NCI-H1092 (cell line): ENCODE results near the gene CES2.

Experiments
- DNase-seq: peaks from one replicate; lab custom pipeline; 2025; lab: John Stamatoyannopoulos, UW

The CES2 gene

DNA sequence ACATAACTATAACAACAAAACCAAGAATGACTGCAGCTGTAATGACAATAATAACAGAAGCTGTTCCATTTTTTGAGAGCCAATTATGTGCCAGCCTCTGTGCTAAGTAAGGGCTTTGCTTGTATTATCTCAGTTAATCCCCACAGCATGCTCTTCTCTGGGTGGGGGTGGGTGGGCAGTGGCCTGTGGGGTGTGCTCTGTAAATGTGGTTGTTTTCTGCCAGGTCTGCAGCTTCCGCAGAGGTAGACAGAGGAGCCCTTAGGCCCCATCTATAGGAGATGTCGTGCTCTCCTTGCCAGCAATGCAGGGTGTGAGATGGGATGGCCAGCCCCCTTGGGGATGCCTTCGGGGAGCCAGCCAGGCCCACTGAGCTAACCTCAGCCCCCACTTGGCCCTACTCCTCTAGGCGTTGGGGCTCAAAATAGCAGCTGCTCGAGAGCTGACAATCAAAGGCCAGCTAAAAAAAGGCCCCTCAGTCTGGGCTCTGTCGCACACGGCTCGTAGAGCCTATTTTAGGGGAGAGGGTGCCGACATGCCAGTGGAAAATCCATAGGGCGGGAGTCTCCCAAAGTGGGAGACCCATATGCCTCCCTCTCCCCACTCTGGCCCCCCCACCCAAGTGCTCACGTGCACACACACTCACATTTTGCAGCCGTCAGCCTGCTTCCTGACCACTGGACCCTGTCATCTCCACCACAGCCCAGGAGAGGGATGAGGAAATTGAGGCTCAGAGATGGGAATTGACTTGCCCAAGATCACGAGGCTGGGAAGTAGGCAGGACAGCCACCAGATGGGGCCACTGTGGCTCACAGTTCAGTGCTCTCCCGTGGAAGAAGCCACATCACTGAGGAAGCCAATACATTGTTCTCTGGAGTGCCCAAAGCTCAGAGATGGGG lies 32.4 kb upstream of the CES2 start:
- no peak for DNase-seq

DNA sequence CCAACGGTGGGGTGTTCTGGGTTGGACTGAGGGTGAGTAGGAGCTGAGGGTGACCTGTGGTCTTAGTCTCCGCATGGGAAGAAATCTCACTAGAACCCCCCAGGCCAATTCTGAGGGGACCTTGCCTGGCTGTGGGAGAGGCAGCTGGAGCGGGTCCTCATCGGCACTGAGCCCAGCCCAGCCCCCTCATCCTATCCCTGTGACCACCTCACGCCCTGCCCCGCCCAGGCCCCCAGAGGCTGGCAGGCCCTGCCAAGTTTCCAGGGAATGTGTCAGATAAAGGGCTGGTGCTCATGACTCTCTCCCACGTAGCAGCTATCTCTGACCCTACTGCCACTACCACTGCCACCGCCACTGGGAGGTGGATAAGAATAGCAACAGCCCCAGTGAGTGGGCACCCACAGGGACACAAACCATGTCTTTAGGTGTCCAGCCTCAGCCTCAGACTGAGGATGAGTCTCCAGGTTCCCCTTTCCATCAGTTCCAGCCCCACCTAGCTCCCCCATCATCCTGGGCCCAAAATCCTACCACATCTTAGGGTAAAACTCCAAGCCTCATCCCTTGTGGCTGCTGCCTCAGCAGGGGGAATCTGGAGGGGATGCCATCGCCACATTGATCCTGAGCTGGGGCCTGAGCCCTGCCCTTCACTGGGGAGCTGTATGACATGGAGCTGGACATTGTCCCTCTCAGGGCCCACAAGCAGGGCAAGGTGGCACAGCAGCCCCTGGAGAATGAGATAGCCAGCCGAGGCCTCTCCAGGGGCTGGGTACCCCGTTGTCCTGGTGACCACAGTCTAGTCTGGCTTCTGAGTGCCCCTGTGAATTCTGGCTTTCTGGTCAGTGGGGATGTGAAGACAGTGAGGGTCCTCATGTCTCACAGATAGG lies 31.5 kb upstream of the CES2 start:
- DNase-seq, result no peak

DNA sequence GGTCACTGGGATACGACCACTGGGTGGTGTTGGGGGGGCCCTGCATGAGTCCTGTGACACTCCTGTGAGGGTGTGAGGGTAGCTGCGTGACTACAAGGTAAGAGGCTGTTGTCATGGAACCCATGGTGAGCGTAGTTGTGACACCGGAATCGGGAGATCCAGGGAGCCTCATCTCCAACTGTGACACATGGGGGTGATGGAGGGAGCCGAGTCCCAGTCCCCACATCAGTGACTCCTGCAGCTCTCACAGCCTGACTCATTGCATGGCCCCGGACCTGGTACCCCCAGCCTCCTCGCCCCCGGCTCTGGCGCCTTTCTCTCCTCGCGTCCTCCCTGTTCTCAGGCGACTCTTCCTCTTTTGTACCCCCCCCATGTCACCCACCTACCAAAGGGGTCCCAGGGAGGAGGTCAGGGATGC lies 30.9 kb upstream of the CES2 start:
- DNase-seq, result no peak

DNA sequence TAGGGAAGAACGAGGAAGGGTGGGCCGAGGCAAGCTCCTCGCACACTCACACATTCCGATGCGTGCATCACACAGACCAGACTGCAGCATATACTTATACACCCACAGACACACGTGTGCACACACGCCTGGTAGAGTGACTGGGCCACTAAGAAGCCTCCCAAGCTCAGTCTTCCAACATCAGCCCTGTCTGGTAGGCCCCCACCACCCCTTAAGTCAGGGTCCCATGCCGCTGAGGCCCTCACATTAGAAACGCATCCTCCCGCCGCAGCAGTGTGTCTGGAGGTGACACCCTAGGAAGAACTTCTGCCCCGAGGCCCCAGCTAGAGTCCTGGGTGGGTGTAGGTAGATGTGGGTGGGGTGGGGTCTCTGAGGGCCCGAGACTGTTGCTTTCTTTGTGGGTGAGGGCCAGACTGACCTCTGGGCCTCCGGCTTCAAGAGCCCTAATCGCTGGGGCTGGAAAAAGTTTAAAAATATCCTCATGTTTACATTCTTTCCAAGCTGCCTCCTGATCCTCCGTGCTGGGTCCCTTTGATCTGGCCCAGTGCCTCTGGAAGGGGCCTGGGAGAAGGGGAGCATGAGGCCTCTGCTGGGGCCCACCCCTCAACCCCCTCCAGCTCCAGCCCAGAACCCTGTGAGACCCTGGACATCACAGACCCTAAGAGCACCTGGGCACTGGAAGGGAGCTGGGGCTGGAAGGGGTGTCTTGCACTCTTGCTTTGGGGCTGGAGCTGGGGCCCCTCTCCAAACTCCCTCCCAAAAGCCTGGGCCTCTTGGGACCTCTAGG lies 30.3 kb upstream of the CES2 start:
- no peak for DNase-seq

DNA sequence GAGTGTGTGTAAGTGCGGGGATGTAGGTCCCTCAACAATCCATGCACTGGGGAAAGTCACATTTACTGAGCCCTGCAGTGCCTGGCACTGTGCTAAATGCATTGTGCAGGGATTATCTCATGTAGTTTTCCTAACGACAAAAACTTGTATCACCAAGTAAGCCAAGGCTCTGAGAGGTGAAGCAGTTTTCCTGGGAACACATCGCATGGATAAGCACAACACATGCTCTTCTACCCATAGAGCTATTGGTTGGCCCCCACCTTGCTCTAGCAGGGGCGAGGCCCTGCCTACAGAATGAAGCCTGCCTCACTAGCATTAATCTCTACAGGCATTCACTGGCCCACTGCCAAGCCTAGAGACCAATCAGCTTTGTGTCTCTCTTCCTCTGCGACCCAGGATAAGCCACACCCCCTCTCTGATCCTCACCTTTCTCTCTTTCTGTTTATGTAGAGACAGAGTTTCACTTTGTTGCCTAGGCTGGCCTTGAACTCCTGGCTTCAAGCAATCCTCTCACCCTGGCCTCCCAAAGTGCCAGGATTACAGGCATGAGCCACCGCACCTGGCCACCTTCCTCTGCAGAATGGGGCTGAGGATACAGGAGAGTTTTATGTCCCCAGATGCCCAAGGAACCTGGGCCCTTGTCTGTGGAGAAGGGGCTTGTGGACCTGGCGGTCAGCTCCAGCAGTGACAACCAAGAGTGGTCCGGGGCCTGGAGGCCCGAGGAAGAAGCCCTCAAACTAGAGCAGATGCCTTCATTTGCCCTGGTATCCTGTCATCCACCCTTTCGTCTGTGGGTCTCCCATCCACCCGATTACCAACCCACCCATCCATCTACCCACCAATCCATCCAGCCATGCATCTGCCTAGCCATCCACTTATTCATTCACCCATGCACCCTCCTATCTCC lies 29.4 kb upstream of the CES2 start:
- no peak for DNase-seq

DNA sequence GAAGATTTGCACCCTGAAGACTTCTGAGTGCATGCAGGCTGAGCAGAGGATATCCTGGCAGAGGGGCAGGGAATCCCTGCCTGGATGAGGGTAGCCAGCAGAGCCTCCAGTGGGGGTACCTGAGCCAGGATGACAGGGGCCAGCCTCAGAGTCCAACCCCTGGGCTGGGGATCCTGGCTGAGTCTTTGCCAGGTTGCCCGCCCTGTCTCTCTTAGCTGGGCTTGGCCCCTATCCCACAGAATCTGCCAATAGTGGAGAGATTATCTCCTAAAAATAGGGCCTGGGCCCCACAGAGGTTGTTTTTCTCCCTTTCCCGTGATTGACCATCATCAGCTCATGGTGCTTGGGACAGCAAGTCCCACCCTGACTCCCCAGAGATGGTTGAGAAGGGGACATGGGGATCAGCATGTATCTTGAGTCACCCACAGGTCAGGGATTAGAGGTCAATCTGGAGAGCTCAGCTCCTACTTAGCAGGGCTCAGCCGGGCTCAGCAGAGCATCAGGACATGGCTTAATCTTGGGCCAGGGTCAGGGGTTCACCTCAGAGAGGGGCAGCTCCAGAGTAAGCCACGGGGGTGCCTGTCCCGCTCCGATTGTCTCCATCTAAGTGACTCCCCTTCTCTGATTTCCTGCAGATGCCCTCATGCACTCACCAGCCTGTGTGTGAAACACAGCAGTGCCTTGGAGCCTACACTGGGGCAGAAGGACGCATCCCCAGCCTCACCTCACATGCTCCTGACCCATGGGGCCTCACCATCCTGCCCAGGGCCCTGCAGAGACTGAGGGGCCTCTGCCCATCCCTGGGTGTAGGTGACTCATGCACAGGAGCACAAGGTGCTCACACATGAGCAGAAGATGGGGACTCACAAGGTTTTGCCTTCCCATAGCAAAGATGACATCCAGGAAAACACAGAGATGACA lies 28.1 kb upstream of the CES2 start:
- no peak for DNase-seq

DNA sequence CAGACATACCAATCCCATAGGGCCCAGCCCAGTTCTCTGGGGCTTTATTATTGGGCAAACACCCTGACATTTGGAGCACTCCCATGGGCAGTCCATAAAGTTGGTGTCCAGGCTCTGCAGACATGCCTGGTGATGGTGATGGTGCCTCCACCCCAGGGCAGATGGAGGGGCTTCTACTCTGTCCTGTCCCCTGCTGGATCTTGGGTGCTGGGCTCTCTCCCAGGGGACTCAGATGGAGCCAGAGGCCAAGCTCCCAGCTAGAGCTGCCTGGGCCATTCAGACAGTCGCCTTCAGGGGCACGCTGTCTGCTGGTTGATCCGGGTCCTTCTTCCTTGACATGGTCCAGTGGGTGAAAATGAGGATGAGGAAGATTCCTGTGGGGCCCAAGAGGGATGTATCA lies 27.2 kb upstream of the CES2 start:
- no peak for DNase-seq

DNA sequence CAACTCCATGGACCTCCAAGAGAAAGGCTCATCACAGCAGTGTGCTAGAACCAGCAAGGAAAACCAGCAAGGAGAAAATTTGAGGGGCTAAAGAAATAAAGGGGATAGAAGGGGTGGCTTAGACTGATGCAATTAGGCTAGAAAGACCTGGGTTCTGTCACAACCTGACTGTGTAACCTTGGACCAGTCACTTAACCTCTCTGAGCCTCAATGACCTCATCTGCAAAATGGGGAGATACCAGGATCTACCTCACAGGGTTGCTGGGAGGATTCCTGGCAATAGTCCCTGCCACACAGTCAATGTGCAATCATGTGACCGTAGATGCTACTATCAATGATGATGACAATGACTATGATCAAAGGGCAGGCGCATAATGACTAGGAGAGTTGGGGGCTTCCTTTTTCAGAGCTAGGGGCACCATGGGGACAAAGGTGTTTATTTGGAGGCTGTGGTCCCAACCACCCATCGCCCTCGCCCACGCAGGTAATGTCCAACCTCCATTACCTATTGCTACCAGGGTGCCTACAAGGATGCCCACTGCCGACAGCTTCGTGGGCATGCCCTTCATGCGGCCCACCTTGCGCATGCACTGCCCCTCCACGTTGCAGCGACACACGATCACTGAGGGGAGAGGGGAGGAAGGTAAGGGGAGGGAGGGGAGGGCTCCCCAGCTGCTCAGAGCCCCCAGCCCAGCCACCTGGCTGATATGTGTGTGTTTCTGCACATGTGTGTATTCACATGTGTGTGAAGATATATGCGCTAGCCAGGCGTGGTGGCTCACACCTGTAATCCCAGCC lies 26.4 kb upstream of the CES2 start:
- no peak for DNase-seq

DNA sequence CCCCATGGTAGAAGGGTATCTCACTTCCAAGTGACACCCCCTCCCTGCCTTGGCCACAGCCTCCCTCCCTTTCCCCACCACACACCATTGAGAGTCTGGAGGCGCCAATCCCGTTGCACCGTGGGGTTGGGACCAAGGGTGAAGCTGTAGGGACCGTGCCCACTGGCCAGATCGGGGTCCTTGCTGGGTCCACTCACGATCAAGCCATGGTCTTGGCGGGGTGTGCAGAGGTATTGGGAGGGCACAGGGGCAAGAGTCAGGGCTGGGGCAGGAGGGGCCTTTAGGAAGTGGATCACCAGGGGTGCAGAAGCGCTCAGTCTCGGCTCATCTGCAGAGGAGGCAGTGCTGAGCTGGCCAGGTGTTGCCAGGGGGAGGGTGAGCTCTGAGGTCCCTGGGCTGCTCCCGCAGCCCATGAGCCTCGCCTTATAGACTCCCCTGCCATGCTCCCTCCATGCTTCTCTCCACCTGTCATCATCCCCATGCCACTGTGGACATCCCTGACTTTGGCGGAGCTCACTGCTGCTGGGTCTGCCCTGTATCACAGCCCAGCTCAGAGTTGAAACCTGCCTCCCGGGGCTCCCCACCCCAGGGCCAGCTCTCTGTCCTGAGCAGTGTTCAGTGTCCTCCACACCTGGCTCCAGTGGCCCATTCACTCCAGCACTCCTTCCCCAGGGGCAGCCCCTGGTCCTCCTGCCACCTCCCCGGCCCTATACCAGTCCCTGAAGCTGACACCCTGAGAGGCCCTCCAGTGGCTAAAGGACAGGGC lies 25.0 kb upstream of the CES2 start:
- DNase-seq, result no peak

DNA sequence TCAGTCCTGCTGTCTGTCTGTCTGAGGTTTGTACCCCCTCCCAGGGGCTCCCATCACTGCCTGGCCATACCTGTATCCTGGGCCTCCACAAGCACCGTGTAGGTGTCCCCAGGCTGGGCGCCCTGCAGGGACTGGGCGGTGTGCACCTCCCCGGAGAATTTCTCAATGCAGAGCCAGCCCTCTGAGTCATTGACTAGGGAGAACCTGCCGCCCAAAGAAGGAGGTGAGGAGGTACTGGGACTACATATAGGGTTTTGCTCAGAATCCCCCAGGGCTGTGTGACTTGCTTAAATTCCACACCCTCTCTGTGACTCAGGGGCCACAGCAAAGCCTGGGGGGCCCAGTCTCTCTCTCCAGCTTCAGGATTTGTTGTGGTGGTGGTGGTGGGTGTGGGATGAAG lies 24.2 kb upstream of the CES2 start:
- no peak for DNase-seq

DNA sequence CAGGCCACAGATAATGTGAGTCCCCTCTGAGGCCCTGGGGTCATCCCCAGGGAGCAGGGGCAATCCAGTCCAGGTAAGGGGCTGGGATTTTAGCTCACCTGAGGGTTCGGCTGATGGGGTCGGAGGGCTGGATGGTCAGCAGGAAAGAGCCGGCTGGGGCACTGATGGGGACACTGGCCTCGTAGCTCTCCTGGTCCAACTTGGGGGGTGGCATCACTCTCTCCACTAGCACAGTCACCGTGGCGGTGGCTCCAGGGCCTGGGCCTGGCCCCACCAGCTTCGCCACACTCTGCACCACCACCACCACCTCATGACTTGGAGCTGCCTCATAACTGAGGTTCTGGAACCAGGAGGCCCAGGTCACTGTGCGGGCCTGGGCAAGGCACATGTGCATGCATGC lies 23.5 kb upstream of the CES2 start:
- no peak for DNase-seq

DNA sequence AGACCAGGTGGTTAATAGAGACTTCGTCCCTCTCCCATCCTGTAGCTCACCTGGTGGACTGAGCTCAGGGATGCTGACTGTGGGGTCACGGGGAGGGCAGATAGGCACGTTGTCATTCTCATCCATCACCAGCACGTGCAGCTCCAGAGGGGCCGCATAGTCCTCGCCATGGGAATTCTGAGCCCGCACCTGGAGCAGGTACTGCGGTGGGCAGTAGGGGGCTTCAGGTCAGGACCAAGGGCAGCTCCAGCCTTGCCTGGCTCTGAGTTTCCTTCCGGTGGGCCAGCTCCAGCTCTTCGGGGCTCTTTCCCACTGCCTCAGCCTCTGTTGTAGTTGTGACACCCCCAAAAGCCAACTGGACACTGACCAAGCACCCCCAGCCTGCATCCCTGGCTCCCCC lies 22.2 kb upstream of the CES2 start:
- no peak for DNase-seq

DNA sequence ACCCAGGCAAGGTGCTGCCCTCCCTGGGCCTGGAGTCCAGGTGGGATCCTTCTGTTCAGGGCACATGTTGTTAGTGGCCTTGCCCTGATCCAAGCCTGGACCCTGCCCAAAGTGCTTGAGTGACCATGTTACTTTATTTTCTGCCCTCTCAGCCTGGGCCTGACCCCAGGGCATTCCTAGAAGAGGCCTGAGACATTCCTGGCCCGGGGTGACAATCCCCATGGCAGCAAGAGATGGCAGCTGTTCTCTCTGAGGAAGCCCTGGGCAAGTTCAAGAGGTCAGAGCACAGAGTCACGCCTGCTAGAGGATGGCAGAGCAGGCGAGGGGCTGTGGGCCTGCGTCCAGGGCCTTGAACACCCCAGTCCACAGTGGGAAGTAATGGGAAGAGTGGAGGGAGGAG lies 21.6 kb upstream of the CES2 start:
- DNase-seq, result no peak

DNA sequence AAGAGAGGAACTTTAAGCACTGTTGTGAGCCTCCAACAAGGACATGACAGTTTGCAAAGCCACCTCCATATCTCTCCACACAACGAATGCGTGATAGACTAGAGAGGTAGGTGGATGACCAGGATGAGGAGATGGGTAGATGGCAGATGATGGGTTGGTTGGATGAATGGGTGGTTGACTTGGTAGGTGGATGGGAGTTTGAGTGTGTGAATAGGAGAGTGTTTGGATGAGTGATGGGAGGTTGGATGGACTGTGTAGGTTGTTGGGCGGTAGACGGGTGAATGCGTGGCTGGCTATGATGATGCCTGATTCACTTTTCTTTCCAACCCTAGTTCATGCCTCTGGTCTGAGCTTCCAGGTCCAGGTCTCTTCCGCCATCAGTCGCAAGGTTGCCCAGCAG lies 20.8 kb upstream of the CES2 start:
- no peak for DNase-seq

DNA sequence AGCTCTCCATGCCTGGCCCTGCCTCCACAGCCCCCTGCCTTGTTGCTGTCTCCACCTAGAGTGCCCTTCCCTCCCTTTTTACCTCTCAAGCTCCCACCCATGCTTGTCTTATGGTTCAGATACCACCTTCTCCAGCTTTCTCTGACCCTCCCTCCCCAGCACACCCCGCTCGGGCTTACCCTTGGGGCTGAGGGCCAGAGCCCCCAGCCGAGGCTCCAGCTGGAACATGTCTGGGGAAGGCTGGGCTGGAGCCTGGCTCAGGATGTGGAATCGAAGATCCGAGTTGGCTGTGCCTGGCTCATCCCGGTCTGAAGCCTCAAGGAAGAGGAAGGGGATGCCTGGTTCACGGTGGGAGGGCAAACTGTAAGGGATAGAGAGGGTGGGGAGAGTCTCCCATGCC lies 20.3 kb upstream of the CES2 start:
- no peak for DNase-seq

DNA sequence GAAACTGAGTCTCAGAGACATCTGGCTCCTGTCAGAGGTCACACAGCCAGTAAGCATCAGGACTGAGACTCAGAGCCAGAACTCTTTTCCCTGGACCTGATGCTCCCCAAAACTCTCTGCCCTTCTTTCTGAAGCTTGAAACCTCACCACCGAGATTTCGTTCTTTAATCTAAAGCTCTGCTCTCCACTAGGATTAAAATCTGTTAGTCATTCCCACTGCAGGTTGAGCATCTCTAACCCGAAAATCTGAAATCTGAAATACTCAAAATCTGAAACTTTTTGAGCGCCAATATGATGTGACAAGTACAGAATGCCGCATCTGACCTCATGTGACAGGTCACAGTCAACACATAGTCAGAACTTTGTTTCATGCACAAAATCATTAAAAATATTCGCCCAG lies 18.8 kb upstream of the CES2 start:
- no peak for DNase-seq

DNA sequence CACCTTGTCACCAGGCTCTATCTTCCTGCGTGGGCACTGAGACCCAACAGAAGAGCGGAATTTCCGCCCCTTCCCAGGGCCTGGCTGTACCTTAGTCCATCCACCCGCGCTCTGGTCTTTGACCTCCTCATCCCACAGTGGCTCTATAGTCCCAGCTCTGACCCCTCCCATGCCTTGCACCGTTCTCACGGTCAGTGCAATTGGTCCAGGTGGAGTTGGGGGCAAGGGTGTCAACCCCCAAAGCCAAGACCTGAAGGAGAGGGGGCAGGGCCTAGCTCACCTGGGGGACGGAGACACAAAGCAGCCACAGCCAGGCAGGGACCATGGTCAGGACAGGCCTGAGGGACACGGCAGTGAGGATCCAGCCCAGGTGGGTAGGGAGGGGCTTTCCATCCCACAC lies 17.6 kb upstream of the CES2 start:
- no peak for DNase-seq

DNA sequence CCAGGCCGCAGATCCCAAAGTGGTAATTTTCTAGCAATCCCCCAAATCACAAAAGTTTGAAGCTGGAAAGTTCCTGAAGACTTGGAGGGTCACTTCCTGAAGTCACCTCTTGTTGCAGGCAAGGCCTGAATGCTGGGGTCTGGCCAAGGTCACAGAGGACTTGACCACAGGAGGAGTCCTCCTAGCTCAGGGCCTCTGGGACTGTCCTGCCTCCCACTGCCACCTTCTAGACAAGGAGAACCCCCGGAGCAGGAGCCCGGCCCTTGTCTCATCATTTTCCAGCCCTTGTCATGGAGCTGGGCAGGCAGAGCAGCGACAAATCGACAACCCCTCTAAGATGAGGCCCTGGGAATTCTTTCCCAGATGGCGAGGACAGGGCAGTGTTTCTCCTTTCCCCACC lies 17.0 kb upstream of the CES2 start:
- no peak for DNase-seq
